ENCODE measurements around the gene RNF187. TPM values are rescaled to one million over a fixed set of nuclear protein-coding genes. Genes with fewer than 3 reads are reported as not detected.

RNF187 gene
- total RNA-seq, 1 experiment from 2014 or later, result 63.4 TPM

GRCh38 chr1:228538831-228539230 is 51.6 kb downstream of the RNF187 start:
- H3K27me3 Mint-ChIP-seq (ENCODE audit: low read depth), result peaks cover 100% of the 10 kb centered on the region
- peaks cover 85 to 91% of the 10 kb centered on the region in 2 experiments for H3K9me3 Mint-ChIP-seq
- TF ChIP-seq, protein P1, sequence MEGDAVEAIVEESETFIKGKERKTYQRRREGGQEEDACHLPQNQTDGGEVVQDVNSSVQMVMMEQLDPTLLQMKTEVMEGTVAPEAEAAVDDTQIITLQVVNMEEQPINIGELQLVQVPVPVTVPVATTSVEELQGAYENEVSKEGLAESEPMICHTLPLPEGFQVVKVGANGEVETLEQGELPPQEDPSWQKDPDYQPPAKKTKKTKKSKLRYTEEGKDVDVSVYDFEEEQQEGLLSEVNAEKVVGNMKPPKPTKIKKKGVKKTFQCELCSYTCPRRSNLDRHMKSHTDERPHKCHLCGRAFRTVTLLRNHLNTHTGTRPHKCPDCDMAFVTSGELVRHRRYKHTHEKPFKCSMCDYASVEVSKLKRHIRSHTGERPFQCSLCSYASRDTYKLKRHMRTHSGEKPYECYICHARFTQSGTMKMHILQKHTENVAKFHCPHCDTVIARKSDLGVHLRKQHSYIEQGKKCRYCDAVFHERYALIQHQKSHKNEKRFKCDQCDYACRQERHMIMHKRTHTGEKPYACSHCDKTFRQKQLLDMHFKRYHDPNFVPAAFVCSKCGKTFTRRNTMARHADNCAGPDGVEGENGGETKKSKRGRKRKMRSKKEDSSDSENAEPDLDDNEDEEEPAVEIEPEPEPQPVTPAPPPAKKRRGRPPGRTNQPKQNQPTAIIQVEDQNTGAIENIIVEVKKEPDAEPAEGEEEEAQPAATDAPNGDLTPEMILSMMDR (conservative IDR thresholded peaks at IDR 0.05), result no peak
- H3K4me1 Mint-ChIP-seq, result peaks cover 0 to 15% of the 10 kb centered on the region in 2 experiments; a peak in 1 of 4 replicates
- Histone ChIP-seq H4K91ac (ENCODE audit: insufficient read length, low read depth, low read length) (no peak overlapping the region), H3K56ac (ENCODE audit: insufficient read length, low read depth, low read length) (no peak overlapping the region), H2BK120ac (ENCODE audit: low read depth, low read length, poor library complexity, severe bottlenecking) (no peak overlapping the region), H3K23me2 (ENCODE audit: insufficient read length, low read depth, low read length, poor library complexity, severe bottlenecking) (no peaks in the 10 kb centered on the region), H3K79me1 (ENCODE audit: insufficient read depth, low read depth, low read length, poor library complexity, severe bottlenecking) (no peaks in the 10 kb centered on the region), H2BK12ac (ENCODE audit: insufficient read length, low read depth, low read length) (no peak overlapping the region), H4K5ac (ENCODE audit: insufficient read length, low read depth, low read length) (no peak overlapping the region), H2BK20ac (ENCODE audit: low read depth, low read length, poor library complexity, severe bottlenecking) (no peak overlapping the region), H2AFZ (ENCODE audit: low read length) (no peak overlapping the region), H3K9me3 (ENCODE audit: control insufficient read depth, low read depth, low read length) (peaks cover 31% of the 10 kb centered on the region), H4K20me1 (ENCODE audit: control insufficient read depth, insufficient read depth, insufficient read length) (no peaks in the 10 kb centered on the region), H3K23ac (ENCODE audit: insufficient read length, low read depth, low read length) (no peak overlapping the region), H3K4me2 (ENCODE audit: insufficient read depth, insufficient read length, low read length) (no peak overlapping the region), H3T11ph (ENCODE audit: low read length) (no peak overlapping the region), H3K79me2 (ENCODE audit: insufficient read depth, low read length) (no peaks in the 10 kb centered on the region), H2AK5ac (ENCODE audit: insufficient read length, low read length) (no peak overlapping the region), H3K18ac (ENCODE audit: insufficient read length, low read depth, low read length) (no peak overlapping the region), H3K9ac (ENCODE audit: extremely low read depth, insufficient read length, low read length) (no peak overlapping the region), H3K4me1 (ENCODE audit: insufficient read depth, low read length) (no peaks in the 10 kb centered on the region), H4K8ac (replicated peaks; ENCODE audit: insufficient read length, low read depth, low read length) (no peak overlapping the region), H2BK15ac (ENCODE audit: low read depth, low read length) (no peak overlapping the region), H2BK5ac (ENCODE audit: insufficient read length, low read length) (no peak overlapping the region), H3K4ac (ENCODE audit: low read depth, low read length) (no peak overlapping the region), H3K27ac (ENCODE audit: insufficient read length, low read depth, low read length) (no peak overlapping the region), H3K14ac (ENCODE audit: insufficient read depth, low read length) (no peak overlapping the region), H3K27me3 (ENCODE audit: insufficient read depth, low read length) (peaks cover 84% of the 10 kb centered on the region)
- no CpG with 5 or more reads among the region's 3 CpGs for WGBS (ENCODE audit: extremely low coverage, insufficient read length, low lambda C conversion rate)
- H3K27ac Mint-ChIP-seq, result no peak overlapping the region
- H3K4me3 Mint-ChIP-seq, result no peak overlapping the region
- H3K36me3 Mint-ChIP-seq (ENCODE audit: insufficient read depth in 1 of 3, low read depth in 3 of 3), result peaks cover 0 to 7% (median 0%) of the 10 kb centered on the region in 3 experiments; a peak in 3 of 7 replicates
- no peak for DNase-seq

Data from H9 (cell line).